HG03025 (cell line): Measurements from ENCODE around the gene ADGRL3.
"Not testable (repeated sequence)": the region's sequence is repeated elsewhere in the genome, so short reads cannot be mapped to it uniquely, and the experiment has no call there.

ENCODE experiments used
- ATAC-seq: cut with Tn5 transposase; IDR thresholded peaks from one replicate; pipeline ENCODE4 v1.9.1; 2021; ENCODE audit warnings: mild to moderate bottlenecking, moderate library complexity; ENCODE audit not compliant: unreplicated experiment, low FRiP score

Gene ADGRL3

GRCh38 chr4:61596606-61597340 is 396.6 kb downstream of the ADGRL3 start:
- no peak for ATAC-seq

- no peak for ATAC-seq
Measured at GRCh38 chr4:61603086-61603485, 403.0 kb downstream of the ADGRL3 start.

- no peak for ATAC-seq
Measured at GRCh38 chr4:61604054-61604453, 403.9 kb downstream of the ADGRL3 start.

- ATAC-seq, result no peak
Measured at GRCh38 chr4:61605984-61606383, 405.9 kb downstream of the ADGRL3 start.

GRCh38 chr4:61614231-61614630 is 414.1 kb downstream of the ADGRL3 start:
- no peak for ATAC-seq

GRCh38 chr4:61619528-61619927 is 419.4 kb downstream of the ADGRL3 start:
- no peak for ATAC-seq

- no peak for ATAC-seq
Measured at GRCh38 chr4:61628282-61628681, 428.2 kb downstream of the ADGRL3 start.

GRCh38 chr4:61628727-61629126 is 428.6 kb downstream of the ADGRL3 start:
- ATAC-seq, result no peak

GRCh38 chr4:61630548-61630947 is 430.4 kb downstream of the ADGRL3 start:
- ATAC-seq, result no peak

- no peak for ATAC-seq
Measured at GRCh38 chr4:61638591-61638990, 438.5 kb downstream of the ADGRL3 start.

GRCh38 chr4:61646746-61647350 is 446.7 kb downstream of the ADGRL3 start:
- not testable (repeated sequence) for ATAC-seq

GRCh38 chr4:61648264-61648663 is 448.1 kb downstream of the ADGRL3 start:
- ATAC-seq, result no peak

GRCh38 chr4:61657016-61657415 is 456.9 kb downstream of the ADGRL3 start:
- ATAC-seq, result no peak

- no peak for ATAC-seq
Measured at GRCh38 chr4:61661960-61662359, 461.8 kb downstream of the ADGRL3 start.

- ATAC-seq, result no peak
Measured at GRCh38 chr4:61662362-61662761, 462.2 kb downstream of the ADGRL3 start.

GRCh38 chr4:61663310-61663709 is 463.2 kb downstream of the ADGRL3 start:
- no peak for ATAC-seq

- no peak for ATAC-seq
Measured at GRCh38 chr4:61665649-61666048, 465.5 kb downstream of the ADGRL3 start.

- ATAC-seq, result no peak
Measured at GRCh38 chr4:61666244-61666643, 466.1 kb downstream of the ADGRL3 start.

GRCh38 chr4:61671599-61671998 is 471.5 kb downstream of the ADGRL3 start:
- ATAC-seq, result no peak

- no peak for ATAC-seq
Measured at GRCh38 chr4:61675464-61675863, 475.3 kb downstream of the ADGRL3 start.

GRCh38 chr4:61678297-61678696 is 478.2 kb downstream of the ADGRL3 start:
- ATAC-seq, result no peak

GRCh38 chr4:61693520-61693919 is 493.4 kb downstream of the ADGRL3 start:
- ATAC-seq, result no peak
